Gastroesophageal sphincter (tissue), 3 donors: Measurements from ENCODE around the gene UPB1.

ENCODE experiments used
- EP300 ChIP-seq: sonication (generic); formaldehyde crosslinking; IDR thresholded peaks from one replicate; pipeline ENCODE4 v1.6.1; 2017; ENCODE audit warnings: antibody characterized with exemption, mild to moderate bottlenecking
- POLR2AphosphoS5 ChIP-seq: sonication (generic); formaldehyde crosslinking; IDR thresholded peaks from one replicate; pipeline ENCODE4 v1.6.1; 2017; ENCODE audit warnings: antibody characterized with exemption
- TF ChIP-seq, protein P1 (sequence below), 4 experiments: fragments of 200-600 bp in 2 of 4; fragments of 450-650 bp in 2 of 4; sonication (generic) in 1 of 4; IDR thresholded peaks; one replicate each; pipeline ENCODE4 v1.5.1; 2017 to 2019; ENCODE audit warnings: antibody characterized with exemption in 4 of 4, mild to moderate bottlenecking in 2 of 4, moderate library complexity in 2 of 4

DNA sequence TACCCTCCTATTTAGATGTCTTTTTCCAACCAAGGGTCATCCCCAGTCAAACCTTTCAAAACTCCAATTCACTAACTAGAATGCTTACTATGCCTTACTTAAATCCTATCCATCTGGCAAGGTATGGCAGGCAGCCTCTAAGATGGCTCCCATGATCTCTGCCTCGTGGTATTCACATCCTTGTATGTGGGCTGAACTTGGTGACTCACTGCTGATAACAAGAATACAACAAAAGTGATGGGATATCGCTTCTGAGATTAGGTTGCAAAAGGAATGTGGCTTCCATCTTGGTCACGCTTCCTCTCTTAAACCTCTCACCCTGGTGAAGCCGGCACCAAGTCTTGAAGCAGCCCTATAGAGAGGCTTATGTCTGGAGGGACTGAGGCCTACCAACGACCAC, 29.6 kb upstream of the UPB1 start:
- TF ChIP-seq, protein P1, sequence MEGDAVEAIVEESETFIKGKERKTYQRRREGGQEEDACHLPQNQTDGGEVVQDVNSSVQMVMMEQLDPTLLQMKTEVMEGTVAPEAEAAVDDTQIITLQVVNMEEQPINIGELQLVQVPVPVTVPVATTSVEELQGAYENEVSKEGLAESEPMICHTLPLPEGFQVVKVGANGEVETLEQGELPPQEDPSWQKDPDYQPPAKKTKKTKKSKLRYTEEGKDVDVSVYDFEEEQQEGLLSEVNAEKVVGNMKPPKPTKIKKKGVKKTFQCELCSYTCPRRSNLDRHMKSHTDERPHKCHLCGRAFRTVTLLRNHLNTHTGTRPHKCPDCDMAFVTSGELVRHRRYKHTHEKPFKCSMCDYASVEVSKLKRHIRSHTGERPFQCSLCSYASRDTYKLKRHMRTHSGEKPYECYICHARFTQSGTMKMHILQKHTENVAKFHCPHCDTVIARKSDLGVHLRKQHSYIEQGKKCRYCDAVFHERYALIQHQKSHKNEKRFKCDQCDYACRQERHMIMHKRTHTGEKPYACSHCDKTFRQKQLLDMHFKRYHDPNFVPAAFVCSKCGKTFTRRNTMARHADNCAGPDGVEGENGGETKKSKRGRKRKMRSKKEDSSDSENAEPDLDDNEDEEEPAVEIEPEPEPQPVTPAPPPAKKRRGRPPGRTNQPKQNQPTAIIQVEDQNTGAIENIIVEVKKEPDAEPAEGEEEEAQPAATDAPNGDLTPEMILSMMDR (IDR thresholded peaks at IDR 0.05): no peak
- TF ChIP-seq POLR2AphosphoS5 (no peak), EP300 (no peak)
